Loucy (cell line): Measurements from ENCODE around the gene PERP.

Experiments
- H2AFZ ChIP-seq: fragments of 200-600 bp; sonication (generic); 2 replicates; pipeline ENCODE4 v1.6.0; 2016; ENCODE audit warnings: antibody characterized with exemption, mild to moderate bottlenecking, low read length, moderate library complexity
- H3F3A ChIP-seq: fragments of 200-600 bp; 2 replicates; pipeline ENCODE4 v1.6.0; 2016; ENCODE audit warnings: antibody characterized with exemption, low read depth, mild to moderate bottlenecking
- H3K27me3 ChIP-seq: fragments of 200-600 bp; sonication (generic); 2 replicates; pipeline ENCODE4 v1.6.1; 2014; ENCODE audit warnings: low read length, mild to moderate bottlenecking; ENCODE audit not compliant: insufficient read depth, poor library complexity, severe bottlenecking
- H3K36me3 ChIP-seq: fragments of 200-600 bp; sonication (generic); 2 replicates; pipeline ENCODE4 v1.6.1; 2016; ENCODE audit warnings: low read length; ENCODE audit not compliant: insufficient read depth
- H3K4me1 ChIP-seq: fragments of 200-600 bp; sonication (generic); 2 replicates; pipeline ENCODE4 v1.5.1; 2014; ENCODE audit warnings: low read length, mild to moderate bottlenecking; ENCODE audit not compliant: insufficient read depth, poor library complexity, severe bottlenecking
- H3K4me2 ChIP-seq: fragments of 200-600 bp; sonication (generic); 2 replicates; pipeline ENCODE4 v1.6.0; 2014; ENCODE audit warnings: antibody characterized with exemption, low read length, low read depth, mild to moderate bottlenecking; ENCODE audit not compliant: poor library complexity, severe bottlenecking
- H3K4me3 ChIP-seq: fragments of 200-600 bp; sonication (generic); 2 replicates; pipeline ENCODE4 v1.5.1; 2014; ENCODE audit warnings: low read length, mild to moderate bottlenecking, mixed read lengths; ENCODE audit not compliant: poor library complexity, severe bottlenecking
- H3K79me2 ChIP-seq: fragments of 200-600 bp; sonication (generic); 2 replicates; pipeline ENCODE4 v1.6.1; 2014; ENCODE audit warnings: low read length; ENCODE audit not compliant: insufficient read depth
- H3K9ac ChIP-seq: fragments of 200-600 bp; sonication (generic); 2 replicates; pipeline ENCODE4 v1.6.0; 2014; ENCODE audit warnings: mild to moderate bottlenecking, low read depth, low read length, moderate library complexity; ENCODE audit not compliant: poor library complexity, severe bottlenecking
- H3K9me2 ChIP-seq: fragments of 200-600 bp; sonication (generic); replicated peaks from 2 replicates; pipeline ENCODE4 v1.6.1; 2016; ENCODE audit warnings: low read depth, low read length, mixed read lengths
- H3K9me3 ChIP-seq: fragments of 200-600 bp; sonication (generic); 2 replicates; pipeline ENCODE4 v1.6.1; 2014; ENCODE audit warnings: mild to moderate bottlenecking, antibody characterized with exemption, low read length, low read depth; ENCODE audit not compliant: insufficient read depth
- H4K20me1 ChIP-seq: fragments of 200-600 bp; sonication (generic); 2 replicates; pipeline ENCODE4 v1.6.0; 2014; ENCODE audit warnings: antibody characterized with exemption, low read length, mild to moderate bottlenecking; ENCODE audit not compliant: insufficient read depth, poor library complexity, severe bottlenecking
- CTCF ChIP-seq: fragments of 200-600 bp; sonication (generic); conservative IDR thresholded peaks from 2 replicates; pipeline ENCODE4 v1.5.1; 2014; ENCODE audit warnings: mild to moderate bottlenecking, antibody characterized with exemption, low read length
- EZH2phosphoT487 ChIP-seq: fragments of 200-600 bp; IDR thresholded peaks from 2 replicates; pipeline ENCODE4 v1.6.1; 2018; ENCODE audit warnings: antibody characterized with exemption, mild to moderate bottlenecking, moderate library complexity, borderline replicate concordance

The PERP gene

GRCh38 chr6:138105880-138106664 lies 1.1 kb downstream of the PERP start:
- Histone ChIP-seq H3K27me3 (no peaks in the 10 kb centered on the region), H3F3A (no peaks in the 10 kb centered on the region), H4K20me1 (no peaks in the 10 kb centered on the region), H3K79me2 (no peaks in the 10 kb centered on the region), H2AFZ (no peak overlapping the region), H3K9me3 (no peaks in the 10 kb centered on the region), H3K4me3 (no peak overlapping the region), H3K9ac (no peak overlapping the region), H3K4me2 (no peak overlapping the region), H3K36me3 (no peaks in the 10 kb centered on the region), H3K4me1 (no peaks in the 10 kb centered on the region), H3K9me2 (no peaks in the 10 kb centered on the region)
- no peak for TF ChIP-seq CTCF
- TF ChIP-seq EZH2phosphoT487: no peak

DNA sequence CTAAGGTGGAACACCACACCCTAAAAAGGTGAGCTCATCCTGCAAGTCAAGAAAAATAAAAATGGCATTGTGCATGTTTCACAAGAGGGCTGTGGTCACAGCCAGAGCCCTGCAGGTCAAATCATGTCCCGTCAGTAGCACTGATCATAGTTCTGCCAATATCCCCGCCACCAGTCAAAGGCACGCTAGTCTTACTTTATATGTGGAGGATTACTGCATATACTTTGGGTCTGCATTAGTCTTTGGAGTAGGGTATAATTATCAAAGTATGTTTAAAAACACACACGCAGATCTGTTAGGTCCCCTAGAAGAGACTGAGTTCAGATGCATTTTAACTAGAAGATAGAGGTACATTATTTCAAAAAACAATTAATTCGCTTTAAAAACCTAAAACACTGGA lies 1.8 kb downstream of the PERP start:
- Histone ChIP-seq H3K27me3 (no peaks in the 10 kb centered on the region), H3F3A (no peaks in the 10 kb centered on the region), H3K36me3 (no peaks in the 10 kb centered on the region), H3K9me3 (no peaks in the 10 kb centered on the region), H3K79me2 (no peaks in the 10 kb centered on the region), H3K9me2 (no peaks in the 10 kb centered on the region), H3K9ac (no peak overlapping the region), H4K20me1 (no peaks in the 10 kb centered on the region), H3K4me2 (no peak overlapping the region), H3K4me3 (no peak overlapping the region), H2AFZ (no peak overlapping the region), H3K4me1 (no peaks in the 10 kb centered on the region)
- TF ChIP-seq EZH2phosphoT487 (no peak), CTCF (no peak)

- Histone ChIP-seq H3K36me3 (no peaks in the 10 kb centered on the region), H3K9me3 (no peaks in the 10 kb centered on the region), H3K79me2 (no peaks in the 10 kb centered on the region), H3K9me2 (no peaks in the 10 kb centered on the region), H3K4me3 (no peak overlapping the region), H3K27me3 (no peaks in the 10 kb centered on the region), H4K20me1 (no peaks in the 10 kb centered on the region), H3K9ac (no peak overlapping the region), H3K4me2 (no peak overlapping the region), H3F3A (no peaks in the 10 kb centered on the region), H3K4me1 (no peaks in the 10 kb centered on the region), H2AFZ (no peak overlapping the region)
- no peak for TF ChIP-seq EZH2phosphoT487
- TF ChIP-seq CTCF: no peak
These were observed 2.5 kb downstream of the PERP start for GRCh38 chr6:138104618-138105213.
